Activated CD4-positive, alpha-beta T cell treated with anti-CD3 and anti-CD28 coated beads, Interleukin-2, amount 10 ng/mL, durations not matched to agents 7 days and 5 days (primary cell): ENCODE measurements around the gene FEM1B. TPM values are rescaled to one million over a fixed set of nuclear protein-coding genes. Genes with fewer than 3 reads are reported as not detected.
A peak's percentile ranks its signal among the peaks of the same experiment; 100 is the strongest.

Experiments
- CTCF ChIA-PET: fragments of 350-600 bp; sonication (Branson Sonifier 250); formaldehyde crosslinking; loops from one replicate; lab custom pipeline; 2021; ENCODE audit warnings: antibody characterized with exemption; lab: Charles Lee
- POLR2A ChIA-PET: fragments of 350-600 bp; sonication (Branson Sonifier 250); formaldehyde crosslinking; loops from one replicate; lab custom pipeline; 2021; ENCODE audit warnings: antibody characterized with exemption; lab: Charles Lee
- DNase-seq: peaks from one replicate; pipeline ENCODE4 v3.0.0-alpha.2; 2020
- H3K27ac Mint-ChIP-seq: one replicate; pipeline ENCODE4 v1.8.0; 2021; ENCODE audit warnings: mild to moderate bottlenecking, moderate library complexity, mixed read lengths
- H3K27me3 Mint-ChIP-seq: one replicate; pipeline ENCODE4 v1.8.0; 2021; ENCODE audit warnings: mixed read lengths
- H3K36me3 Mint-ChIP-seq: one replicate; pipeline ENCODE4 v1.8.0; 2021; ENCODE audit warnings: low read depth, mixed read lengths
- H3K4me1 Mint-ChIP-seq: one replicate; pipeline ENCODE4 v1.8.0; 2021; ENCODE audit warnings: mixed read lengths
- H3K4me3 Mint-ChIP-seq: one replicate; pipeline ENCODE4 v1.8.0; 2021; ENCODE audit warnings: mild to moderate bottlenecking, moderate library complexity, mixed read lengths
- H3K9me3 Mint-ChIP-seq: one replicate; pipeline ENCODE4 v1.8.0; 2021; ENCODE audit warnings: mixed read lengths
- total RNA-seq, 2 experiments: library from RNA; stranded (reverse); gene quantifications; one replicate each; pipeline ENCODE4 v1.2.3, GENCODE V29; 2021

The FEM1B gene
- total RNA-seq, 2 experiments from 2014 or later = 51.7 to 66.3 TPM

DNA sequence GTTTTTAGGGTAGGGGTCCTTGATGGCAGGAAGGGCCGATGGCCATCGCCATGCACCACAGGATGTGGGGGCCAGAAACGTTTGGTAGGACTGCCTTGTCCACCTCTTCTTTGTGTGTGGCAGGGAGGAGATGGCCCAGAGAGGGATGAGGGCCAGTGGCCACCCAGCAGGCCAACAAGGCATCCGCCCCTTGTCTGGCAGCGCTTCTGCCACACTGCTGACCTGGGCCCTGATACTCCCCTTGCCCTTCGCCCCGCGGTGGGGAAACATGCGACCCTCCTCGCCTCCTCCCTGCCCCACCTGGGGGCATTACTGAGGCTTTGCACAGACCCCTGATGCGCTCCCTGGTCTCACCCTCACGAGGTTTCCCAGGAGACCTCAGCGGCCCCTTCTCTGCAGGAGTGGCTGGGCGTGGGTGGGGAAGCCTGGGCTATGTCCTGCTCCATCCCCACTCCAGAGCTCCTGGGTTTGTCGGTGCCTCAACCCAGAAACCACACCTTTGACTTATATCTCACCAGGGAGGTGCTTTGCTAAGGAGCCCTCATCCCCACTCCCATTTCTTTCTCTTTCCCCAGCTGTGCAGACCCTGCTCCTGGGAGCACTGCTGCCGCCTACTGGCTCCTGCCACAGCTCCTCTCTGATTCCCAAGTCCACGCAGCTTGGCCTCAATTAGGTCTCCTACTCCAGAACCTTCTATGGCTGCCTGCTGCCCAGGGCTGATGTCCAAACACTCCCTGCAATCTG is 38.7 kb downstream of the FEM1B start:
- no peak overlapping the region for H3K4me3 Mint-ChIP-seq
- peaks cover 11% of the 10 kb centered on the region for H3K4me1 Mint-ChIP-seq
- H3K36me3 Mint-ChIP-seq = no peaks in the 10 kb centered on the region
- DNase-seq = no peak
- ChIA-PET CTCF (interaction anchor here (0.5 to 1.7 kb wide), 5 partner anchors 9 to 923 kb away, joined by 4 to 6 read pairs (median 5); no protein-coding TSS in a partner anchor), POLR2A (no interaction called here)
- H3K27ac Mint-ChIP-seq = peak overlapping the region; percentile 3
- H3K27me3 Mint-ChIP-seq = no peaks in the 10 kb centered on the region
- no peaks in the 10 kb centered on the region for H3K9me3 Mint-ChIP-seq

GRCh38 chr15:68317281-68318007 is 39.9 kb downstream of the FEM1B start:
- no peaks in the 10 kb centered on the region for H3K36me3 Mint-ChIP-seq
- ChIA-PET CTCF (interaction anchor here (1.0 kb wide), 2 partner anchors 11 kb away, joined by 3 to 5 read pairs; no protein-coding TSS in a partner anchor), POLR2A (no interaction called here)
- no peak overlapping the region for H3K27ac Mint-ChIP-seq
- H3K27me3 Mint-ChIP-seq = no peaks in the 10 kb centered on the region
- H3K4me1 Mint-ChIP-seq = peaks cover 17% of the 10 kb centered on the region
- no peaks in the 10 kb centered on the region for H3K9me3 Mint-ChIP-seq
- no peak for DNase-seq
- no peak overlapping the region for H3K4me3 Mint-ChIP-seq

DNA sequence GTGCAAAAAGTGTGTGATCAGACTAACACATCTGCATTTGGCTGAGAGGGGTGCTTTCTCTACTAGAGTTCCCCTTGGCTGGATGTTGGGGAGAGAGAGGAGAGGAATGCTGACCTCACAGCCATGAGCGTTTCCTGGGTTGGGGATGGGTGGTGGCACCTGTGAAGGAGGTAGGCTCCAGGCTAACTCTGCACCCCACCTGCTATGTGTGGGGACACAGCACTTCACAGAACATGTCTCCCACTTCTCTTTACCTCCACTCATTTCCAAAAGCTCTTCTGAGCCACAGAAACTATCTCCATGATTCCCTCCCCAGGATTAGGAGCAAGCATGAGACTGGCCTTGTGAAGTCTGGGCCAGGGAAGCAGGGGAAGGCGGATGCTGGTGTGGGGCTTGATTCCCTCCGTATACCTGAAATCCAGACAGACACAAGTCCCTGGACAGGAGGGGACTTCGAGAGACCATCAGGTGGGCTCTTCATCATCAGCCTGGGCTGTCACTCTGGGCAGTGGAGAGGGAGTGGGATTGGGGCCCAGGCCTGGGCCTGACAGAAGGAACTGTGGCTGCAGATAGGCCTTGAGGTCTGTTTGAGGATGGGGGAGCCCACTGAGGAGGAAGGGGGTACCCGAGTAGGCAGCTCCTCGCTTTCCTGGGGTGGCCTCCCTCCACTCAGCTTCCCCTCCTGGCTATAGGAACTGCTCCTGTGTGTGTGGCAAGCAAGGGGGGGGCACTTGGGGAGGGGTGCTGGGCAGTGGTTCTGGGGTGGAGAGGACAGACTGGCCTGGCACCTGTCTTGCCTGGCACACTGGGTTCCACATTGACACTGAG is 40.7 kb downstream of the FEM1B start:
- no peaks in the 10 kb centered on the region for H3K27me3 Mint-ChIP-seq
- POLR2A ChIA-PET = no interaction called here
- no peak overlapping the region for H3K4me3 Mint-ChIP-seq
- no peaks in the 10 kb centered on the region for H3K9me3 Mint-ChIP-seq
- peaks cover 17% of the 10 kb centered on the region for H3K4me1 Mint-ChIP-seq
- H3K27ac Mint-ChIP-seq = peak overlapping the region; percentile 60
- no peak for DNase-seq
- CTCF ChIA-PET = interaction anchor here (1.0 kb wide), 1 partner anchor 12 kb away, joined by 3 read pairs; no protein-coding TSS in a partner anchor
- no peaks in the 10 kb centered on the region for H3K36me3 Mint-ChIP-seq

- Mint-ChIP-seq H3K9me3 (no peaks in the 10 kb centered on the region), H3K4me1 (peaks cover 17% of the 10 kb centered on the region), H3K27me3 (no peaks in the 10 kb centered on the region), H3K4me3 (no peak overlapping the region), H3K27ac (peak overlapping the region; percentile 60), H3K36me3 (no peaks in the 10 kb centered on the region)
- DNase-seq = no peak
- ChIA-PET POLR2A (no interaction called here), CTCF (interaction anchor here (0.6 to 1.0 kb wide), 4 partner anchors 9 to 75 kb away, joined by 3 read pairs; no protein-coding TSS in a partner anchor)
Measured at GRCh38 chr15:68318931-68319909, 41.7 kb downstream of the FEM1B start.

GRCh38 chr15:68319997-68320396 is 42.5 kb downstream of the FEM1B start:
- Mint-ChIP-seq H3K4me1 (peaks cover 22% of the 10 kb centered on the region), H3K4me3 (no peak overlapping the region), H3K36me3 (no peaks in the 10 kb centered on the region), H3K27me3 (no peaks in the 10 kb centered on the region), H3K9me3 (no peaks in the 10 kb centered on the region), H3K27ac (no peak overlapping the region)
- no peak for DNase-seq
- POLR2A ChIA-PET = no interaction called here
- CTCF ChIA-PET = interaction anchor here (0.7 to 1.0 kb wide), 3 partner anchors 9 to 20 kb away, joined by 3 read pairs; no protein-coding TSS in a partner anchor

- ChIA-PET CTCF (interaction anchor here (0.6 to 1.7 kb wide), 2 partner anchors 15 to 218 kb away, joined by 3 to 4 read pairs; no protein-coding TSS in a partner anchor), POLR2A (no interaction called here)
- H3K27ac Mint-ChIP-seq = no peak overlapping the region
- DNase-seq = no peak
- no peaks in the 10 kb centered on the region for H3K9me3 Mint-ChIP-seq
- no peak overlapping the region for H3K4me3 Mint-ChIP-seq
- no peaks in the 10 kb centered on the region for H3K36me3 Mint-ChIP-seq
- no peaks in the 10 kb centered on the region for H3K27me3 Mint-ChIP-seq
- H3K4me1 Mint-ChIP-seq = peaks cover 23% of the 10 kb centered on the region
Measured at GRCh38 chr15:68321229-68321628, 43.7 kb downstream of the FEM1B start.

DNA sequence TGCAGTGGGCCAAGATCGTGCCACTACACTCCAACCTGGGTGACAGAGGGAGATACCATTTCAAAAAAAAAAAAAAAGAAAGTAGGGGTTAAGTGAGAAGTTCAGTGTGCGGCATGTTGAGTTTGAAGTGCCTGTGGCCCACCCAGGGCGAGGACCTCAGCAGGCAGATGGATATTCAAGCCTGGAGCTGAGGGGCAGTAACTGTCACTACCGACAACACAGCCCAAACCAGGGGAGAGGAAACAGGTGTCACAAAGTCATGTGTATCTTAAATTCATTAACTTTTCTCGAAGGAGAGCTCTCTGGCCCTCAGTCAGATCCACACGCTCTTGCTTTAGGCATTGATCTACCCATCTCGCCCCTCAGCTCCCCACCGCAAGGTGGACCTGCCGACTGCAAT is 45.3 kb downstream of the FEM1B start:
- Mint-ChIP-seq H3K27ac (no peak overlapping the region), H3K36me3 (no peaks in the 10 kb centered on the region), H3K27me3 (no peaks in the 10 kb centered on the region), H3K4me1 (peaks cover 35% of the 10 kb centered on the region), H3K4me3 (no peak overlapping the region), H3K9me3 (no peaks in the 10 kb centered on the region)
- ChIA-PET POLR2A (no interaction called here), CTCF (interaction anchor here (1.2 to 1.5 kb wide), 3 partner anchors 11 to 16 kb away, joined by 4 to 5 read pairs (median 5); no protein-coding TSS in a partner anchor)
- no peak for DNase-seq

DNA sequence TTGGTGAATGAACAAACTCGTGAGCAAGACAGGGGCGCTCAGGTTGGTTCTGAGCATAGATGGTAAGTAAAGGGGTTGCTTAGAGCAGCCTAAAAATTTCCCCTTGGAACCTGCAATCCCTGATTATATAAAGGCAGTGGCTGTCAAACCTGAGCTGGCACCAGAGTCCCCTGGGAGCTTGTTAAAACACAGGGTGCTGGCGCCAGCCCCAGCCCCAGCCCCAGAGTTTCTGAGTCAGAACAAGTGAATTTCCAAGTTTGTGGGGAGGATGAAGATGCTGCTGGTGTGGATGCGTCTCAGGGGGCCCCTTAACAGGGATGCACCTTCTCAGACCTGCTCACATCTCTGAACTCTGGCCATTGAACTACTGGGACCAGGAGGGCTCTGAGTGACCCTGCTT is 48.2 kb downstream of the FEM1B start:
- ChIA-PET POLR2A (no interaction called here), CTCF (interaction anchor here (1.2 to 1.7 kb wide), 3 partner anchors 14 to 19 kb away, joined by 3 to 5 read pairs (median 3); no protein-coding TSS in a partner anchor)
- peak overlapping the region; percentile 94 for H3K27ac Mint-ChIP-seq

DNA sequence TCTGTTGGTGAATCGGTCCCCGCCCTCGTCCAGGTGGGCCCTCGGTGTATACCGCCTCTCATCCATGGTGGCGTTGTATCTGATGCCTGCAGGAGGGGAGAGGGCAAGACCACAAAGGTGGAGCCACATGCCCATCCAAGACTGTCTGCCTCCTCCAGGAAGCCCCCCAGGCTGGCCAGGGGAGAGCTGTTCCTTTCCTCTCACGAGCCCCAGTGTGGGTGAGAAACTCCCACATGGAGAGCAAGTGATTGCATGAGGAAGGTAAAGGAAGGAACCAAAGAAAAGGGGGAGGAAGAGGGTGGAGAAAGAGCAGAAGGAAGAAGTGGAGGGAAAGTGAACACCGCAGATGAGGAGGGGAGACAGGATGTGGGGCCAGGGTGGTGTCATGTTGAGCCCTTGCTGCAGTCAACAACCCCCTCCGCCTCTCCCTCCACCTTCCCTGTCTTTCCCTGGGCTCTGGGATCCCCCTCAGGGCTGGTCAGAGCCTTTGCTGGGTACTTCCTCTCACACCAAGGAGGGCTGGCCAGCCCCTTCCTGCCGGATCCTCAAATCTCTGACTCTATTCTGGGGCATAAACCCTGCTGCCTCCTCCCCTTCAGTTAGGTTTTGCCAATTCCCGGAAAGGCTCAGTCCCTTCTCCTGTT is 49.3 kb downstream of the FEM1B start:
- peaks cover 3% of the 10 kb centered on the region for H3K36me3 Mint-ChIP-seq
- peaks cover 9% of the 10 kb centered on the region for H3K27me3 Mint-ChIP-seq
- POLR2A ChIA-PET = no interaction called here
- CTCF ChIA-PET = interaction anchor here (1.0 to 1.7 kb wide), 3 partner anchors 13 to 39 kb away, joined by 3 to 5 read pairs (median 3); no protein-coding TSS in a partner anchor
- H3K27ac Mint-ChIP-seq = peak overlapping the region; percentile 94
- peaks cover 59% of the 10 kb centered on the region for H3K4me1 Mint-ChIP-seq
- H3K9me3 Mint-ChIP-seq = peaks cover 2% of the 10 kb centered on the region
- H3K4me3 Mint-ChIP-seq = peak overlapping the region; percentile 45
- DNase-seq = peak; percentile 42

More for the DNA sequence above, 48.2 kb downstream of the FEM1B start:
- H3K4me1 Mint-ChIP-seq = peaks cover 61% of the 10 kb centered on the region
- peak overlapping the region; percentile 51 for H3K4me3 Mint-ChIP-seq
- DNase-seq = no peak
- H3K27me3 Mint-ChIP-seq = peaks cover 3% of the 10 kb centered on the region
- H3K9me3 Mint-ChIP-seq = peaks cover 2% of the 10 kb centered on the region
- H3K36me3 Mint-ChIP-seq = peaks cover 3% of the 10 kb centered on the region

DNA sequence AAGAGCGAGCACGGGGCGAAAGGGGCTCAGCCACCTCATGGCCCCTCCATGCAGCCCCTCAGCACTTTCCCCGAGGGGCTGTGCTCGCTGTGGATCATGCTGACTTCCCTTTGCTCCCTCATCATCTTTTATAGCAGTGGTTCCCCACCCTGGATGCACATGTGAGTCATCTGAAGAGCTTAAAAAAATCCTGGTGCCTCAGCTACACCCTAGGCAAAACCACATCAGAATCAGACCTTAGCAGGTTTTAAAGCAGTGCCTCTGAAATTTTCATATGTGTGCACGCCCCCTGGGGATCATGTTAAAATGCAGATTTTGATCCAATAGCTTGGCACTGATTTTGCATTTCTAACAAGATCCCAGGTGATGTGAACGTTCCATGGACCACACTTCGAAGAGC is 50.9 kb downstream of the FEM1B start:
- Mint-ChIP-seq H3K36me3 (peaks cover 3% of the 10 kb centered on the region), H3K4me1 (peaks cover 57% of the 10 kb centered on the region), H3K27ac (peak overlapping the region; percentile 94), H3K9me3 (peaks cover 2% of the 10 kb centered on the region), H3K27me3 (peaks cover 15% of the 10 kb centered on the region), H3K4me3 (peak overlapping the region; percentile 5)
- ChIA-PET POLR2A (no interaction called here), CTCF (no interaction called here)
- DNase-seq = peak; percentile 70

DNA sequence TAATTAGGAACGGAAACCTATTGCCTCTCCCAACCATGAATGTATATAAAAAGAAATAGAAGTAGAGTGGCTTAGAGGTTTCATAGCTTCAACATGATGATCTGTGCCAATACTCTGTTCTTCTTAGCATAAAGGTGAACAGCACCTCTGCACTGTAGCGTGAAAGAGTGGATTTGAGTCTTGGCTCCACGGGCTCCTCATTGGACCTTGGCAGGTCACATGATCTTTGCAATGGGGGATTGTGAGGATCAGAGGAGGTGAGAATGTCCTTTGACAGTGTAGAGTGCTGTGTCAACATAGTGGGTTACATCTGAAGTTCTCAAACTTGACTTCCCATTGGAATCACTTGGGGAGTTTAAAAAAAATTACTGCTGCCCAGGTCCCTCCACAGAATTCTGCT is 51.4 kb downstream of the FEM1B start:
- Mint-ChIP-seq H3K27me3 (peaks cover 15% of the 10 kb centered on the region), H3K36me3 (peaks cover 3% of the 10 kb centered on the region), H3K4me1 (peaks cover 62% of the 10 kb centered on the region), H3K4me3 (no peak overlapping the region), H3K9me3 (peaks cover 2% of the 10 kb centered on the region), H3K27ac (no peak overlapping the region)
- no peak for DNase-seq
- ChIA-PET CTCF (no interaction called here), POLR2A (no interaction called here)
